Measurements from ENCODE around the gene SLC30A4.

Gene SLC30A4

DNA sequence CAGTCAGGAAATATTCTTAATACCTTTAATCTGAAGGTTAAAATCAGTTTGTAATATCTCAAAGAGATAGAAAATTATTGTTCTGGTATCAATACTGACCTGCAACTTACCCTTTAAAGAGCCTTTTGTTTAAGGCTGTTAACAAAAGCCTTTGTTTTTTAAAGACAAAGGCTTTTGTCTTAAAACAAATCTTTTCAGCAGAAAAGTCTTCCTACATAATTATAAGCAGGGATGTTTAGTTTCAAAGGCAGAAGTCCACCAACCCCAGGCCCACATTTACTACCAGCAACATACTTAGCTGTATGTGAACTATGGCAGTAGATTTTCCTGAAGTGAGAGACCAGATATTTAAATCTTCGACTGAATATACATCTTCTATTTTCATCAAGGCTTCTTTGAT, 36.2 kb downstream of the SLC30A4 start:
- Histone ChIP-seq H3K36me3 (ENCODE audit: control insufficient read depth in 4 of 4, insufficient read depth in 4 of 4, low read length in 3 of 4) (no peaks in the 10 kb centered on the region), H3K4me3 (ENCODE audit: control insufficient read depth in 1 of 7, extremely low read depth in 1 of 7, insufficient read depth in 4 of 7, low read depth in 2 of 7, low read length in 6 of 7) (no peak overlapping the region), H3K27me3 (replicated peaks in 2 of 5; ENCODE audit: control insufficient read depth in 4 of 5, insufficient read depth in 5 of 5, low read length in 4 of 5) (no peaks in the 10 kb centered on the region), H3K27ac (ENCODE audit: insufficient read depth in 1 of 2, low read depth in 1 of 2, low read length in 2 of 2, poor library complexity in 1 of 2, severe bottlenecking in 2 of 2) (no peak overlapping the region), H3K4me1 (ENCODE audit: control extremely low read depth in 1 of 4, control insufficient read depth in 4 of 4, insufficient read depth in 4 of 4, low read length in 3 of 4) (no peaks in the 10 kb centered on the region), H3K9me3 (ENCODE audit: control extremely low read depth in 1 of 5, control insufficient read depth in 4 of 5, insufficient read depth in 2 of 5, low read depth in 1 of 5, low read length in 4 of 5) (no peaks in the 10 kb centered on the region)
- DNase-seq, result no peak
- no CpG with 5 or more reads among the region's 1 CpG for WGBS (ENCODE audit: insufficient coverage)
- ChIA-PET POLR2A (no interaction called here), CTCF (no interaction called here)

GRCh38 chr15:45481135-45481534, 41.4 kb downstream of the SLC30A4 start:
- H3K36me3 ChIP-seq (ENCODE audit: control insufficient read depth in 4 of 4, insufficient read depth in 4 of 4, low read length in 3 of 4), result no peaks in the 10 kb centered on the region
- CTCF ChIA-PET, result interaction anchor here (0.8 to 1.5 kb wide), 2 partner anchors 13 to 32 kb away, joined by 3 to 7 read pairs; no protein-coding TSS in a partner anchor
- no peaks in the 10 kb centered on the region for H3K4me1 ChIP-seq (ENCODE audit: control extremely low read depth in 1 of 4, control insufficient read depth in 4 of 4, insufficient read depth in 4 of 4, low read length in 3 of 4)
- POLR2A ChIA-PET, result no interaction called here
- no peak overlapping the region for H3K27ac ChIP-seq (ENCODE audit: insufficient read depth in 1 of 2, low read depth in 1 of 2, low read length in 2 of 2, poor library complexity in 1 of 2, severe bottlenecking in 2 of 2)
- no peaks in the 10 kb centered on the region for H3K9me3 ChIP-seq (ENCODE audit: control extremely low read depth in 1 of 5, control insufficient read depth in 4 of 5, insufficient read depth in 2 of 5, low read depth in 1 of 5, low read length in 4 of 5)
- no peak for DNase-seq
- H3K4me3 ChIP-seq (ENCODE audit: control insufficient read depth in 1 of 7, extremely low read depth in 1 of 7, insufficient read depth in 4 of 7, low read depth in 2 of 7, low read length in 6 of 7), result no peak overlapping the region
- WGBS (ENCODE audit: insufficient coverage), result 100% methylated on average over 1 of the region's 2 CpGs
- no peaks in the 10 kb centered on the region for H3K27me3 ChIP-seq (replicated peaks in 2 of 5; ENCODE audit: control insufficient read depth in 4 of 5, insufficient read depth in 5 of 5, low read length in 4 of 5)

DNA sequence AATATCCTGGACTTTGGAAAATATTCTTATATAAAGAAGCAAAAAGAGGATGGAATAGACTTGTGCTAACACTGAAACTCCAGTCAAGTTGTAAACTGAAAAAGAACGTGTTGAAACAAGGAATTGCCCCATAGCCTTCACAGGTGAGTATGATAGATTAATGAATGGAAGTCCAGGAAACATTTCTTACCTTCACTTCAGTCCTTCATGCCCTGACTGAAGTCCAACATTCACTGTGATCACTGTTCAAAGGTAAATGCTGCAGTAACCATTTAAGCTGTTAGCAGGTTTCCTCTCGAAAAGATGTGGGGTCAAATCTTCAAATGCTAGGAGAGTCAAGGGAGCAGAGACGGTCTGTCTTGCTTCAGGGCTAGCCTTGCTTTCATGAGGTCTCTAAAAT, 46.1 kb downstream of the SLC30A4 start:
- H3K27me3 ChIP-seq (replicated peaks in 2 of 5; ENCODE audit: control insufficient read depth in 4 of 5, insufficient read depth in 5 of 5, low read length in 4 of 5), result peaks cover 0 to 6% (median under 1%) of the 10 kb centered on the region in 5 experiments
- no peaks in the 10 kb centered on the region for H3K4me1 ChIP-seq (ENCODE audit: control extremely low read depth in 1 of 4, control insufficient read depth in 4 of 4, insufficient read depth in 4 of 4, low read length in 3 of 4)
- no peaks in the 10 kb centered on the region for H3K9me3 ChIP-seq (ENCODE audit: control extremely low read depth in 1 of 5, control insufficient read depth in 4 of 5, insufficient read depth in 2 of 5, low read depth in 1 of 5, low read length in 4 of 5)
- no peak for DNase-seq
- ChIA-PET CTCF (no interaction called here), POLR2A (interaction anchor here (0.7 kb wide), 1 partner anchor 19 kb away, joined by 3 read pairs; no protein-coding TSS in a partner anchor)
- no peak overlapping the region for H3K27ac ChIP-seq (ENCODE audit: insufficient read depth in 1 of 2, low read depth in 1 of 2, low read length in 2 of 2, poor library complexity in 1 of 2, severe bottlenecking in 2 of 2)
- no peak overlapping the region for H3K4me3 ChIP-seq (ENCODE audit: control insufficient read depth in 1 of 7, extremely low read depth in 1 of 7, insufficient read depth in 4 of 7, low read depth in 2 of 7, low read length in 6 of 7)
- H3K36me3 ChIP-seq (ENCODE audit: control insufficient read depth in 4 of 4, insufficient read depth in 4 of 4, low read length in 3 of 4), result no peaks in the 10 kb centered on the region
- whole genome bisulfite sequencing (ENCODE audit: insufficient coverage), result 73% methylated on average over 2 of the region's 3 CpGs

GRCh38 chr15:45474799-45475198, 47.8 kb downstream of the SLC30A4 start:
- Histone ChIP-seq H3K4me3 (ENCODE audit: control insufficient read depth in 1 of 7, extremely low read depth in 1 of 7, insufficient read depth in 4 of 7, low read depth in 2 of 7, low read length in 6 of 7) (no peak overlapping the region), H3K9me3 (ENCODE audit: control extremely low read depth in 1 of 5, control insufficient read depth in 4 of 5, insufficient read depth in 2 of 5, low read depth in 1 of 5, low read length in 4 of 5) (no peaks in the 10 kb centered on the region), H3K27ac (ENCODE audit: insufficient read depth in 1 of 2, low read depth in 1 of 2, low read length in 2 of 2, poor library complexity in 1 of 2, severe bottlenecking in 2 of 2) (no peak overlapping the region), H3K27me3 (replicated peaks in 2 of 5; ENCODE audit: control insufficient read depth in 4 of 5, insufficient read depth in 5 of 5, low read length in 4 of 5) (peaks cover 0 to 10% (median 3%) of the 10 kb centered on the region in 5 experiments), H3K4me1 (ENCODE audit: control extremely low read depth in 1 of 4, control insufficient read depth in 4 of 4, insufficient read depth in 4 of 4, low read length in 3 of 4) (no peaks in the 10 kb centered on the region), H3K36me3 (ENCODE audit: control insufficient read depth in 4 of 4, insufficient read depth in 4 of 4, low read length in 3 of 4) (no peaks in the 10 kb centered on the region)
- DNase-seq, result no peak
- ChIA-PET POLR2A (interaction anchor here (0.6 kb wide), 1 partner anchor 56 kb away, joined by 3 read pairs; no protein-coding TSS in a partner anchor), CTCF (interaction anchor here (0.6 to 1.6 kb wide), 3 partner anchors 28 to 139 kb away, joined by 3 to 8 read pairs (median 4); no protein-coding TSS in a partner anchor)
- 100% methylated on average over 5 of the region's 6 CpGs for WGBS (ENCODE audit: insufficient coverage)

DNA sequence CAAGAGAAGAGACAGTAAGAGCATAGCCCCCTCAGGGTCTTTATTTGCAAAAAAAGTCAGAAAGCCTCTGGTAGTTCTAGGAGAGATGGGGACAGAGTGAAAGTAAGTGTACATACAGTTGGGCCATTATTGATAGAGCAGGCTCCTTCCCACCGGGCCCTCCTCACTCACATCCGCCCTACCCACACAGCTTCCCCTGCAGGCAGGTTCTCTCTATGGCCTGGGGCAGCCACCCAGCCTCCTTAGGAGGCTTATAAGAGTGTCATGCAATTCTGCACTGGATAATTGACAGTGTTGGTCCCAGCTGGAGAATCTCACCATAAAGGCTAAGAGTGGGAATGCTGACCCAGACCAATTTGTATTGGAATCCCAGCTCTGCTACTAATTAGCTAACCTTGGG, 49.5 kb downstream of the SLC30A4 start:
- CTCF ChIA-PET, result interaction anchor here (1.6 kb wide), 1 partner anchor 140 kb away, joined by 8 read pairs; no protein-coding TSS in a partner anchor
- Histone ChIP-seq H3K27me3 (replicated peaks in 2 of 5; ENCODE audit: control insufficient read depth in 4 of 5, insufficient read depth in 5 of 5, low read length in 4 of 5) (peaks cover 0 to 22% (median 9%) of the 10 kb centered on the region in 5 experiments), H3K36me3 (ENCODE audit: control insufficient read depth in 4 of 4, insufficient read depth in 4 of 4, low read length in 3 of 4) (no peaks in the 10 kb centered on the region), H3K27ac (ENCODE audit: insufficient read depth in 1 of 2, low read depth in 1 of 2, low read length in 2 of 2, poor library complexity in 1 of 2, severe bottlenecking in 2 of 2) (no peak overlapping the region), H3K4me3 (ENCODE audit: control insufficient read depth in 1 of 7, extremely low read depth in 1 of 7, insufficient read depth in 4 of 7, low read depth in 2 of 7, low read length in 6 of 7) (no peak overlapping the region), H3K9me3 (ENCODE audit: control extremely low read depth in 1 of 5, control insufficient read depth in 4 of 5, insufficient read depth in 2 of 5, low read depth in 1 of 5, low read length in 4 of 5) (no peaks in the 10 kb centered on the region), H3K4me1 (ENCODE audit: control extremely low read depth in 1 of 4, control insufficient read depth in 4 of 4, insufficient read depth in 4 of 4, low read length in 3 of 4) (no peaks in the 10 kb centered on the region)
- WGBS (ENCODE audit: insufficient coverage), result no CpG with 5 or more reads among the region's 2 CpGs
- no peak for DNase-seq
- POLR2A ChIA-PET, result no interaction called here

GRCh38 chr15:45471151-45471550, 51.4 kb downstream of the SLC30A4 start:
- WGBS (ENCODE audit: insufficient coverage), result 76% methylated on average over 7 of the region's 8 CpGs

DNA sequence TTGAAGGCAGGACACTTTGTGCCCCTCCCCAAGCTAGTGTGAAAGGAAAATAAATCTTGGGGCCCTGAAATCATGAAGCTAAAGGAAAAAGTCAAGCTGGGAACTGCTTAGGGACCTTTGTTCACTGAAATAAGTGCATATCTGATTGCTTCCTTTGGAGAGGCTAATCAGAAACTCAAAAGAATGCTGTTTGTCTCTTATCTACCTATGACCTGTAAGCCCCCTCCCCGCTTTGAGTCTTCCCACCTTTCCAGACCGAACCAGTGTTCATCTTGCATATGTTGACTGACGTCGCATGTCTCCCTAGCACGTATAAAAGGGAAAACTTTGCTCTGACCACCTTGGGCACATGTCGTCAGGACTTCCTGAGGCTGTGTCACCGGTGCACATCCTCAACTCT, 53.1 kb downstream of the SLC30A4 start:
- 56% methylated on average over 7 of the region's 7 CpGs for WGBS (ENCODE audit: insufficient coverage)
- CTCF ChIA-PET, result no interaction called here

More at GRCh38 chr15:45471151-45471550, 51.4 kb downstream of the SLC30A4 start:
- Histone ChIP-seq H3K9me3 (ENCODE audit: control extremely low read depth in 1 of 5, control insufficient read depth in 4 of 5, insufficient read depth in 2 of 5, low read depth in 1 of 5, low read length in 4 of 5) (no peaks in the 10 kb centered on the region), H3K27ac (ENCODE audit: insufficient read depth in 1 of 2, low read depth in 1 of 2, low read length in 2 of 2, poor library complexity in 1 of 2, severe bottlenecking in 2 of 2) (no peak overlapping the region), H3K27me3 (replicated peaks in 2 of 5; ENCODE audit: control insufficient read depth in 4 of 5, insufficient read depth in 5 of 5, low read length in 4 of 5) (peaks cover 0 to 22% (median 9%) of the 10 kb centered on the region in 5 experiments), H3K36me3 (ENCODE audit: control insufficient read depth in 4 of 4, insufficient read depth in 4 of 4, low read length in 3 of 4) (no peaks in the 10 kb centered on the region), H3K4me3 (ENCODE audit: control insufficient read depth in 1 of 7, extremely low read depth in 1 of 7, insufficient read depth in 4 of 7, low read depth in 2 of 7, low read length in 6 of 7) (no peak overlapping the region), H3K4me1 (ENCODE audit: control extremely low read depth in 1 of 4, control insufficient read depth in 4 of 4, insufficient read depth in 4 of 4, low read length in 3 of 4) (no peaks in the 10 kb centered on the region)
- POLR2A ChIA-PET, result no interaction called here
- no peak for DNase-seq
- CTCF ChIA-PET, result no interaction called here

More for the DNA sequence above, 53.1 kb downstream of the SLC30A4 start:
- Histone ChIP-seq H3K36me3 (ENCODE audit: control insufficient read depth in 4 of 4, insufficient read depth in 4 of 4, low read length in 3 of 4) (no peaks in the 10 kb centered on the region), H3K27me3 (replicated peaks in 2 of 5; ENCODE audit: control insufficient read depth in 4 of 5, insufficient read depth in 5 of 5, low read length in 4 of 5) (peaks cover 0 to 22% (median 9%) of the 10 kb centered on the region in 5 experiments), H3K27ac (ENCODE audit: insufficient read depth in 1 of 2, low read depth in 1 of 2, low read length in 2 of 2, poor library complexity in 1 of 2, severe bottlenecking in 2 of 2) (no peak overlapping the region), H3K9me3 (ENCODE audit: control extremely low read depth in 1 of 5, control insufficient read depth in 4 of 5, insufficient read depth in 2 of 5, low read depth in 1 of 5, low read length in 4 of 5) (no peaks in the 10 kb centered on the region), H3K4me1 (ENCODE audit: control extremely low read depth in 1 of 4, control insufficient read depth in 4 of 4, insufficient read depth in 4 of 4, low read length in 3 of 4) (no peaks in the 10 kb centered on the region), H3K4me3 (ENCODE audit: control insufficient read depth in 1 of 7, extremely low read depth in 1 of 7, insufficient read depth in 4 of 7, low read depth in 2 of 7, low read length in 6 of 7) (no peak overlapping the region)
- POLR2A ChIA-PET, result no interaction called here
- no peak for DNase-seq

Data from common myeloid progenitor, CD34-positive (primary cell).